ENCODE data around the gene CDH9.

CDH9 gene

GRCh38 chr5:27038476-27038875 is at the start of gene CDH9:
TSS of gene CDH9 (minus strand) at chr5:27038586. CDS start at chr5:26988333, 50,253 bp downstream.
- no peak for DNase-seq

GRCh38 chr5:27087747-27088146 is 49.4 kb upstream of the CDH9 start:
- DNase-seq = no peak

- DNase-seq = no peak
These were observed 45.3 kb upstream of the CDH9 start for GRCh38 chr5:27083449-27084415.

- DNase-seq = no peak
These were observed 41.8 kb upstream of the CDH9 start for GRCh38 chr5:27080147-27080546.

- no peak for DNase-seq
These were observed 24.1 kb upstream of the CDH9 start for GRCh38 chr5:27062451-27062850.

GRCh38 chr5:27048510-27048909 is 10.1 kb upstream of the CDH9 start:
- DNase-seq = no peak

GRCh38 chr5:27041372-27041771 is 3.0 kb upstream of the CDH9 start:
- no peak for DNase-seq

GRCh38 chr5:27034565-27034964 is 3.8 kb downstream of the CDH9 start:
- DNase-seq = no peak

- no peak for DNase-seq
These were observed 11.6 kb downstream of the CDH9 start for GRCh38 chr5:27026801-27027200.

GRCh38 chr5:27026063-27026462 is 12.3 kb downstream of the CDH9 start:
- no peak for DNase-seq

- no peak for DNase-seq
These were observed 16.9 kb downstream of the CDH9 start for GRCh38 chr5:27021471-27021870.

GRCh38 chr5:27020973-27021372 is 17.4 kb downstream of the CDH9 start:
- peak; percentile 45 for DNase-seq

- peak; percentile 67 for DNase-seq
These were observed 22.6 kb downstream of the CDH9 start for GRCh38 chr5:27015758-27016157.

GRCh38 chr5:27011274-27011673 is 27.1 kb downstream of the CDH9 start:
- no peak for DNase-seq

GRCh38 chr5:27010646-27011045 is 27.7 kb downstream of the CDH9 start:
- DNase-seq = no peak

GRCh38 chr5:27009540-27009915 is 28.9 kb downstream of the CDH9 start:
- DNase-seq = no peak

GRCh38 chr5:27008604-27009539 is 29.5 kb downstream of the CDH9 start:
- DNase-seq = no peak

- DNase-seq = no peak
These were observed 31.3 kb downstream of the CDH9 start for GRCh38 chr5:27007121-27007520.

- no peak for DNase-seq
These were observed 51.4 kb downstream of the CDH9 start for GRCh38 chr5:26986985-26987384.

- DNase-seq = no peak
These were observed 56.6 kb downstream of the CDH9 start for GRCh38 chr5:26981750-26982149.

GRCh38 chr5:26959290-26959689 is 79.1 kb downstream of the CDH9 start:
- DNase-seq = no peak

- DNase-seq = no peak
These were observed 83.2 kb downstream of the CDH9 start for GRCh38 chr5:26955161-26955560.

GRCh38 chr5:26948921-26949320 is 89.5 kb downstream of the CDH9 start:
- no peak for DNase-seq

GRCh38 chr5:26945901-26946300 is 92.5 kb downstream of the CDH9 start:
- DNase-seq = no peak
